ENCODE results near the gene TMTC4. TPM values are rescaled to one million over a fixed set of nuclear protein-coding genes. Genes with fewer than 3 reads are reported as not detected.
"Not testable (repeated sequence)": the region's sequence is repeated elsewhere in the genome, so short reads cannot be mapped to it uniquely, and the experiment has no call there.

The TMTC4 gene, protein sequence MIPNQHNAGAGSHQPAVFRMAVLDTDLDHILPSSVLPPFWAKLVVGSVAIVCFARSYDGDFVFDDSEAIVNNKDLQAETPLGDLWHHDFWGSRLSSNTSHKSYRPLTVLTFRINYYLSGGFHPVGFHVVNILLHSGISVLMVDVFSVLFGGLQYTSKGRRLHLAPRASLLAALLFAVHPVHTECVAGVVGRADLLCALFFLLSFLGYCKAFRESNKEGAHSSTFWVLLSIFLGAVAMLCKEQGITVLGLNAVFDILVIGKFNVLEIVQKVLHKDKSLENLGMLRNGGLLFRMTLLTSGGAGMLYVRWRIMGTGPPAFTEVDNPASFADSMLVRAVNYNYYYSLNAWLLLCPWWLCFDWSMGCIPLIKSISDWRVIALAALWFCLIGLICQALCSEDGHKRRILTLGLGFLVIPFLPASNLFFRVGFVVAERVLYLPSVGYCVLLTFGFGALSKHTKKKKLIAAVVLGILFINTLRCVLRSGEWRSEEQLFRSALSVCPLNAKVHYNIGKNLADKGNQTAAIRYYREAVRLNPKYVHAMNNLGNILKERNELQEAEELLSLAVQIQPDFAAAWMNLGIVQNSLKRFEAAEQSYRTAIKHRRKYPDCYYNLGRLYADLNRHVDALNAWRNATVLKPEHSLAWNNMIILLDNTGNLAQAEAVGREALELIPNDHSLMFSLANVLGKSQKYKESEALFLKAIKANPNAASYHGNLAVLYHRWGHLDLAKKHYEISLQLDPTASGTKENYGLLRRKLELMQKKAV
- total RNA-seq = 27.6 and 31.7 TPM in 2 replicates

DNA sequence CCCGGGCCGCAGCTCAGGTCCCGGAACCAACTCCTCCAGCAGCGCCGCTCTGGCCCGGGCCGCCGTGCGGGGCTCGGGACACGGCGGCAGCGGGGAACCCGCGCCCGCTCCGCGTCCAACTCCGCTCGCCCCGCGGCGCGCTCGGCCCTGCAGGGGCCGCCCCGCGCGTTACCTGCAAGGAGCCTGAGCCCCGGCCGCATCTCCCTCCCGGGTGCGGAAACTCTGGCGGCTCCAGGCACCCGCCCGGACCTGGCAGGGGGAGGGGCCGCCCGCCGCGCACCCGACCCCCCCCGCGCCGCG is at the start of gene TMTC4:
TSS of gene TMTC4 (minus strand) at position 224 of the 300 bp plus-strand sequence. CDS start 4,433 bp downstream, outside the sequence.
- no peak for DNase-seq (ENCODE audit: low read depth in 2 of 2)

DNA sequence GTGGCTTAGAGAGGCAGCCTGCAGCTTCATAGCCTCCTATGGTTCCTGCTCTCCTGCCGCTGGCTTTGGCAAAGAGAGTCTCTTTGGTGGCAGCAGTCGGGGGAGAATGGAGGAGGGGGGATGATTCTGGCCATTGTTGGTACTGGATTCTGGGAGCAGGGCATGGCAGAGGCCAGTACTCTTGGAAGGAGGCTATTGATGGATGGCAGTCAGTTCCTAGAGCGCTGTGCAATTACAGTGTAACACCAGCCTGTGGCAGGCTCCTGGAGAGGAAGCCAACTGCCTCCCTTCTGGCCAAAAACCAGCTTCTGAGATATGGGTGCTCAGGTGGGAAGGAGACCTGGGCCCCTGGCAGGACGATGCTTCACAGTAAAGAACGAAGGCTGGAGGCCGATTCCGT is 47.9 kb upstream of the TMTC4 start:
- DNase-seq (ENCODE audit: low read depth in 2 of 2) = no peak

DNA sequence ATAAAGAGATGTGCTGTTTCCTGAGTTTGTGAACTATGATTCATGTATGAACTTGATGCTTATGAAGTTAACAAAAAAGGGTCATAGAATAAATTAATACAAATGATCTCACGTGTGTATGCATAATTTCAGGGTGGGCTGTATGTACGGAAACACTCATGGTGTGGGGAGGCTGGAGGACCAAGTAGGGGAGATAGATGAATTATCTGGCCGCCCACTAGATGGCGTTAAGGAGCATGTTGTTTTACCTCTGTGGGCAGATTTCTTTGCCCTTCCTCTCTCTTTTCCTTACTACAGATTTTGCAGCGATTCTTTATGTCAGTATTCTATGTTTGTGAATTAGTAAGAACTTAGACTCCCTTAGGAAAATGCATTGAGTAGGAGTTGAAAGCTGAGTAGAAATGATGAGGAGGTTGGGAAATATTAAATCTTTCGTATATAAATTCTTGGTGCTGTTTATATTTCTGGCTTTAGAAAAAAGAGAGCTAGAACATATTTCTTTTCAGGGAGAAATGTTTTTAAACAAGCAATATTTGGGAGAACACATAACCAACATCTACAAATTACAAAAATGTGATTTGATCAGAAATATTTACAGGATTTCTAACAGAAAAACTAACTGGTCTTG is 47.4 kb upstream of the TMTC4 start:
- DNase-seq (ENCODE audit: low read depth in 2 of 2) = peak; percentile 3 to 61

DNA sequence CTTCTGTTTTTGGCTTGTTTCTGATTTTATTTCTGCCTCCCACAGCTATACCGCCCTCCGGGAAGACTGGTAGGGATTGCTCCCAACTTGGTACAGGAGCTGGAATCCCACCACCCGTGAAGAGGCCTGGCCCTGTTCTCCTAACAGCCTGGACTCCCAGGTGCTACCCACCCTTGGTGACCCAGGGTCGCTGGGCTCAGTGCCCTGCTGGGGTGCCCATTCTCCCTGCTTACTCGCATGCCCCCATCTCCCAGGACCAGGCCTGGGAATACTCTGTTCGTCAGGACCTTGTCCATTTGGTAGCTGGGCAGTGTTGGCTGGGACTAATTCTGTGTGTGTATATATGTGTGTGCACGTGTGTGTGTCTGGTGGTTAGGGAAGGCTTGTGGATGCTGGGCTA is 41.0 kb upstream of the TMTC4 start:
- DNase-seq (ENCODE audit: low read depth in 2 of 2) = no peak

DNA sequence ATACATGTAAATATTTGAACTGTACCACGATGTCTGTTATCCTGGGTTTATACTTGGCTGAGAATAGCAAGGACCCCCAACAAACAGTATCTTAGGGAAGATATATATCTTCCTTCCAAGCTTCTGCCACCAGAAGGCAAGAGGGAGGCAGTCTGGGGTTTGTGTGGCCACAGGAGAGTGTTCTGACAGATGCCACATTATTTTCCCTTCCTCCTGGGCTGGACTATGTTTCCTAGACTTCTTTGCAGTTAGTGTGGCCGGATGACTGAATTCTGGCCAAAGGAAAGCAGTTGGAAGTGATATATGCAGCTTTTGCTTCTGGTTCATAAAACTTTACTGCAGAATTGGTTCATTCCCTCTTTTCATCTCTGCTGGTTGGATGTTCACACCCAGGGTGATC is 39.9 kb upstream of the TMTC4 start:
- no peak for DNase-seq (ENCODE audit: low read depth in 2 of 2)

DNA sequence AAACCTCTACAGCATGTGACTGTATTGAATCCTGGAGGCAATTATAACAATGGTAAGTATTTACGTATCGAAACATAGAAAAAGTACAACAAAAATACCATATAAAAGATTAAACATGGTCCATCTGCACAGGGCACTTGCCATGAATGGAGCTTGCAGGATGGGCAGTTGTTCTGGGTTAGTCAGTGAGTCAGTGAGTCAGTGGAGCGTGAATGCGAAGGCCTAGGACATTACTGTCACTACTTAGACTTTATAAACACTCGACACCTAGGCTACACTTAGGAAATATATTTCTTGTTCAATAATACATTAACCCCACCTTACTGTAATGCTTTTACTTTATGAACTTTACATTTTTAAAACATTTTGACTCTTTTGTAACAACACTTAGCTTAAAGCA is 35.6 kb upstream of the TMTC4 start:
- no peak for DNase-seq (ENCODE audit: low read depth in 2 of 2)

DNA sequence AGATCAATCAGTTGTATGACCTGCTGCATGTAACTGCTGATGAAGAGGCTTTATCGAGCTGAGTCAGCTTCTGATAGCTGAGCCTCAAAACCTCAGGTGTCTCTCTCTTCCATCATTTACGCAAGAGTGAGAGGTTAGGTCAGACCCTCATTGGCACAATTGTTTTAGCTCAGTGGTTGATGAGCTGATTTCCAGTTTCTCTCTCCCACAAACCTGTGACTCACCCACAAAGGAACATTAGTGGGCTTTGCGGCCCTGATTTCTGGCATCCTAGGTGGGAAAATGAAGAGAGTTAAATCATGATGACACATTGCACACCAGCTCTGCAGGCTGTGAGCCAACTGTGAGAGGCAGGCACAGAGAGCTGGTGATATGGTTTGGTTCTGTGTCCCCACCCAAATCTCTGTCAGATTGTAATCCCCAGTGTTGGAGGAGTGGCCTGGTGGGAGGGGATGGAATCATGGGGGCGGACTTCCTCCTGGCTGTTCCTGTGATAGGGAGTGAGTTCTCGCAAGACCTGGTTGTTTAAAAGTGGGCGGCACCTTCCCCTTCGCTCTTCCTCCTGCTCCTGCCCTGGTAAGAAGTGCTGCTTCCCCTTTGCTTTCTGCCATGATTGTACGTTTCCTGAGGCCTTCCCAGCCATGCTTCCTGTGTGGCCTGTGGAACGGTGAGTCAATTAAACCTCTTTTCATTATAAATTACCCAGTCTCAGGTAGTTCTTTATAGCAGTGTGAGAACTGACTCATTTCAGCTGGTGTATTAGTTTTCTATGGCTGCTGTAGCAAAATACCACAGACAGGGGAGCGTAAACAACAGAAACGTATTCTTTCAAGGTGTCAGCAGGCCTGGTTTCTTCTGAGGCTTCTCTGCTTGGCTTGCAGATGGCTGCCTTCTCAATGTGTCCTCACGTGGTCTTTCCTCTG is 33.5 kb upstream of the TMTC4 start:
- DNase-seq (ENCODE audit: low read depth in 2 of 2) = no peak

DNA sequence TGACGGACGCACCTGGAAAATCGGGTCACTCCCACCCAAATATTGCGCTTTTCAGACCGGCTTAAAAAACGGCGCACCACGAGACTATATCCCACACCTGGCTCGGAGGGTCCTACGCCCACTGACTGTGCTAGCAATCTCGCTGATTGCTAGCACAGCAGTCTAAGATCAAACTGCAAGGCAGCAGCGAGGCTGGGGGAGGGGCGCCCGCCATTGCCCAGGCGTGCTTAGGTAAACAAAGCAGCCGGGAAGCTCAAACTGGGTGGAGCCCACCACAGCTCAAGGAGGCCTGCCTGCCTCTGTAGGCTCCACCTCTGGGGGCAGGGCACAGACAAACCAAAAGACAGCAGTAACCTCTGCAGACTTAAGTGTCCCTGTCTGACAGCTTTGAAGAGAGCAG is 23.7 kb upstream of the TMTC4 start:
- not testable (repeated sequence) for DNase-seq (ENCODE audit: low read depth in 2 of 2)

DNA sequence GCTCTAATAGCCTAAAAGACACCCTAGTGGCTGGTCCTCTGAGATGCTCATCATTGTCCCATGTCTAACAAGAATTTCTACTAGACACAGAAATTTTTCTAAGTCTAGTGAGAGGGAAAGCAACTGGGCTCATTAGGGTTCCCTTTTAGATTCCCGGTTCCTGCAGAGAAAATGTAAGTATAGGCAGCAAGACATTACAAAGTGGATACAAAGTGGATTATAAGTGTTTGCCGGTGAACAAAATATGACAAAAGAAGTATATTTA is 20.8 kb upstream of the TMTC4 start:
- no peak for DNase-seq (ENCODE audit: low read depth in 2 of 2)

DNA sequence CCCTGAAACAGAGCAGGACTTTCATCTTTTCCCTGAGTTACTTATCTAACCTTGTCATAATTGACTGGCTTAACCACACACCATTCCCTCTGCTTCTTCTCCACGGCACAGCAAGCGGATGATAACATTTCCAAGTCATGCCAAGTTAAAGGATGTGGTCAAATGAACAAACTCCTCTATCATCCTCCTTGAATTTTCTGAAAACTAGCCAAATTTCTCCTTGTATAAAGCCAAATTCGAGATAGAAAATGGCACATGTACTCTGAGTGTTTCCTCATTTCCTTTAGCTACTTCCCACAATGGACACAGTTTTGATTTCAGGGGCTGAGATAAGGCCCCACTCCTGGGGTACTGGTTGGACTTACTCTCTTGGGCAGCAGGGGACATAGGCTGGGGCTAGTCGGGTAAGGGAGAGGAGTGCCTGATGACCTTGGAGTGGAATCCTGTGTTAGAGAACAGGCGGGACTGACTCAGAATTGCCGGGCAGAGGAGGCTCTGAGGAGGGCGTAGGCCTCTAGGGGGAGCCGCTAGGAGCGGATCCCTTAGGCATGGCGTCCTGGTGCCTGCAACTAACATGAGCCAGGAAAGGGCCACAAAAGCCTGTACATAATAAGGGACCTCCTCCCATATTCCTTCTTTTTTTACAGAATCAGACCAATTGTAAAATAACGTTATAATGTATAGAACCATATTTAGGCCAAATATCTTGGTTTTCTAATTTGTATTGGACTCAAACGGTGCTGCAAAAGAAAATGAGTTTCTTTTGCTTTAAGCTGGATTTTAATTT is 20.3 kb upstream of the TMTC4 start:
- peak in 1 of 2 donors; percentile 45 for DNase-seq (ENCODE audit: low read depth in 2 of 2)

DNA sequence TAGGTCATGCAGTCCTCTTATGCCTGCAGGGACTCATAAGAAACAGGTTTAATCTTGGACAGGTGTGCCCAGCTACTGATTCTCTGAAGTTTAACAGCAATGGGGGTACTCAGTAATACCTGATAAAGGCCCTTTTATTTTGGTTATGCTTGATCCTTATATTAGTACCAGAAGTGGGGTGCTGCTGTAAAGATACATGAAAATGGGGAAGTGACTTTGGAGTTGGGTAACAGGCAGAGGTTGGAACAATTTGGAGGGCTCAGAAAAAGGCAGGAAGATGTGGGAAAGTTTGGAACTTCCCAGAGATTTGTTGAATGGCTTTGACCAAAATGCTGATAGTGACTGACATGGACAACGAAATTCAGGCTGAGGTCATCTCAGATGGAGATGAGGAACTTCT is 14.6 kb upstream of the TMTC4 start:
- no peak for DNase-seq (ENCODE audit: low read depth in 2 of 2)

DNA sequence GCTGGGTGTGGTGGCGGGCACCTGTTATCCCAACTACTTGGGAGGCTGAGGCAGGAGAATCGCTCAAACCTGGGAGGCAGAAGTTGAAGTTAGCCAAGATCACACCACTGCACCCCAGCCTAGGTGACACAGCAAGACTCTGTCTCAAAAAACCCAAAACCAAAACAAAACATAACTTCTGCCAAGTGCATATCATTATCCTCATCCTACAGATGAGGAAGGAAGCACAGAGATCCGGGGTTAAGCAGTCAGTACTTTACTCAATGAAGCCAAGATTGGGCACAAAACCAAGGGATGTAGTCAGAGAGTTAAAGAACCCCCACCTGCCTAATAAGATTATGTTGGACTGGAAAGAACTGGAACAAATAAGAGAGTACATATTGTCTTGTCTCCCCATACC is 5.5 kb upstream of the TMTC4 start:
- no peak for DNase-seq (ENCODE audit: low read depth in 2 of 2)

DNA sequence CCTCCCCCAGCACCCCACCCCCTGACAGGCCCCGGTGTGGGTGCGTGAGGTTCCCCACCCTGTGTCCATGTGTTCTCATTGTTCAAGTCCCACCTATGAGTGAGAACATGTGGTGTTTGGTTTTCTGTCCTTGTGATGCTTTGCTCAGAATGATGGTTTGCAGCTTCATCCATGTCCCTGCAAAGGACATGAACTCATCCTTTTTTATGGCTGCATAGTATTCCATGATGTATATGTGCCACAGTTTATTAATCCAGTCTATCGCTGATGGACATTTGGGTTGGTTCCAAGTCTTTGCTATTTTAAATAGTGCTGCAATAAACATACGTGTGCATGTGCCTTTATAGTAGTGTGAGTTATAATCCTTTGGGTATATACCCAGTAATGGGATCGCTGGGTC is 2.5 kb upstream of the TMTC4 start:
- not testable (repeated sequence) for DNase-seq (ENCODE audit: low read depth in 2 of 2)

DNA sequence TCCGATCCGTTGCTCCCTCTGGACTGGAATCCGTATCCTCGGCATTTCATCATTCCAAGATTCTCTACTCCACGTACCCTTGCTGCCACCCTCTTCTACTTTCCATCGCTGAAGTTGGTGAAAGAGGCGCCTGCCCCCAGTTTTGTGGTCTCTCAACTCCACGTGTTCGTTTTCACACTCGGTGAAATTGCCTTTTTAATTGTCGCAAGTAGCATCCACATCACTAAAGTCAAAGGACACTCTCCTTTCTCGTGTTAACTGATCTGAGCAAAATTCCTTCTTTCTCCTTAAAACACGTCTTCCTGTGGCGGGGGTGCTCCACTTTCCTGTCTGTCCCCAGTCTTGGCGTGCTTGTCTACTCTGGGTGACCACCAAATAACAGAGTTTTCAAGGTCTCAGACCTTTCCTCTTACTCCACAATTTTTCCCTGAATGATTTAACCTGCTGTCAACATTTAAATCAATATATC is 1.1 kb upstream of the TMTC4 start:
- no peak for DNase-seq (ENCODE audit: low read depth in 2 of 2)

DNA sequence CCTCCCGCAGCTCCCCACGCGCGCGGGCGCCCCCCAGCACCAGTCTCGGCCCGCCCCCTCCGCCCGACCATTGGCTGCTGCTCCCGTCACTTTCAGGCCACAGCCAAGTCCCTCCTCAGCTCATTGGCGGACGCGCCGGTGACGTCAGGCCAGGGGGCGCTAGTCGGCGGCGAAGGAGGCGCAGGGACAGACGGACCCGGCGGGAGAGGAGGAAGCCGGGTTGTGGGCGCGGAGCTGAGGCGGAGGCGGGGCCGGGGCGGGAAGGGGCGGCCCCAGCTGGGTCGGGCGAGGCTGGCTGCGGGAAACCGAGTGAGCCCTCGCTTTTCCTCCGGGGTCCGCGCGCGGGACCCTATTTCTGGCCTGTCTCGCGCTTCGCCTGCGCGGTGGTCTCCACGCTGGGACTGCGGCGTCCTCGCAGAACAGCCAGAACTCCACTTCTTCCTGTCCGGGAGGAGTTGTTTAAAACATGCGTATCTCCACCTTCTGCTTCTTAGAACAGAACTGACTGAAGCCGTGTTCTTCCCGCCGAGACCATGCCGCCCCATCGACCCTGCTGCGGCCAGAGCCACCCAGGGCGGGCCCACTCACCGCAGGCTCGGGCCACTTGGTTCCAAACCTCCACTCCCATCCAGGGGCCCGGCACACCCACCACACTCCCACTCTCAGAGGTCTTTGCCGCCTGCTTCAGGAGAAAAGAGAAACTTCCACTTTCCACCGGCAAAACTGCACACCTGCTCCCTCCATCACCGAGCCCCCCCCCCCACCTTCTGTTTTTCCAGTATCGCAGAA is 471 bp upstream of the TMTC4 start:
- peak; percentile 87 to 99 for DNase-seq (ENCODE audit: low read depth in 2 of 2)

DNA sequence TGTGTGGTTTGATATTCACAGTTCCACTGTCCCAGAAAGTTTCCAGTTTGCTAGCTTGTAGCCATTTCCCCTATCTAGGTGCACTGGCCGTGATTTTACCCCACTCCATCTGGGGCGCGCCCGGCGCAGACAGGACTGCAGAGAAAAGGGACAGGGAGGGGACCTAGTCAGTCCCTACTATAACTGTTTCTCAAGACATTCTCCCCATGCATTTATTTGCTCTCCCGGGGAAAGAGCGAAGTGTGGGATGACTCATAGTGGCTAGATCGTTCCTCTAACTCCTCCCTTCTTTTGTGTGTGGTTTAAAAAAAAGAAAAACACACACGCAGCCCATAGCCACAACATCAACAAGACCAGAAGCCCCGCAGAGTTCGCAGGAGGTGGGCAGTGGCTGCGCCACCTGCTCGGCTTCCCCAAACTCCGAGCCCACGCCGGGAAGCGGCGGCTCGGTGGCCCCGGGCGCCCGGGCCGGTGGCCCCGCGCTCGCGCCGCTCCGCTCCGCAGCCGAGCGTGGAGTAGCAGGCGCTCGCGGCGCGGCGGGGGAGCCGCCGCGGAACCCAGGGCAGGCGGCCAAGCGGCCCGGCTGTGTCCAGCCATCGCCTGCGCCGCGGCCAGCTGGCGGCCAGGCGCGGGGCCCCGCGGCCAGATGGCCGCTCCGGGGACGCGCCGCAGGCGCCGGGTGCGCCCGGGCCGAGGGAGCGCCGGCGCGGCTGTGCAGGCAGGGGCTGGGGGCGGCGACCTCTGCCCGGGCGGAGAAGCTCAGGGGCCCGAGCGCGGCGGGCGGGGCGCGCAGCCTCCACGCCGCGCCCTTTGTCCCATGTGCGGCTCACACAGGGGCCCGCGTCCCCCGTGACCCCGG is 653 bp downstream of the TMTC4 start:
- peak; percentile 40 to 89 for DNase-seq (ENCODE audit: low read depth in 2 of 2)

DNA sequence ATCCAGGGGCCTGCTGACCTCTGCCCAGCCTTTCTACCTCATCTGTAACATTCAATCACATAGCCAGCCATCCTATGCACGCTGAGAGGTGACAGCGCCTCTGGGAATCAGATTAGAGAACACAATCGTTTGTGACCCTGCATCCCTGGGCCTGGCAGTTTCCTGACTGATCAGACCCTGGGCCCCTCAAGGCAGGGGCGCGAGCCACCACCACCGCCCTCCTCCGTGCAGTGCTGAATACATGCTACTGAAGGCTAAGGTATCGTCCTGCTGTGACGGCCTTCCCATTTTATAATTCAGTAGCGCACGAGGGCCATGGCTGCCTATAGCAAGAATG is 1.3 kb downstream of the TMTC4 start:
- no peak for DNase-seq (ENCODE audit: low read depth in 2 of 2)

DNA sequence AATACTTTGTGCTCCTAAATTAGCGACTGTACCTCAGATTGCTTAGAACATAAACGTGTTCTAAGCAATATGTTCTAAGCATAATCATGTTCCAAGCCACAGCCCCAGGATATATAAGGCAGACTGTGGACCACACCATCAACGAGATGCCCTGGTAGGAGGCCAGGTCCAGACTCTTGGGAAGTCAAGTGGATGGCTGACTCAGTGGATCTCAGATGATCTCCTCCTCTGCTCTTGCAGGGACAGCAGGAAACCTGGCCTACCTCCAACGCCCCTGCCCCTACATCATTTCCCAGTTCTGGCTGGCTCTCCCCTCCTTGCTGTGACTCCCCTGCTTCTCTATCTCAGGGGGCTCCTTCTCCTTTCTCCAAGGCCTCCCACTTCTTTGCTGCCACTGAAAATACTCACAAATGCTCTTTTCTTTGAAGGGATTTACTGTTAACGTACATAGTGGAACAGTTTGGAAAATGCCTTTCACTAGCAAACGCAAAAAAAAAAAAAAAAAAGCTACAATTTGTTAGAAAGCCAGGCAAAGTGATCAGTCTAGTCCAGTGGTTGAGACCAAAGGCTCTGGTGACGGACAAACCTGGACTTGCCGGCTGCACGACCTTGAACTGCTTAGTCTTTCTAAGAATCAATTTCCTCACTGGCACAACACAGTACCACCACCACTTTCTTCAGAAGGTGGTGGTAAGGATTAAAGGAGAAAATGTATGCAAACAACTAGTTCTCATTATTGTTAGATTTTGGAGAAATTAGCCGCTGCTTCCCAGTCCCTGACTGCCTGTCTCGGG is 3.0 kb downstream of the TMTC4 start:
- DNase-seq (ENCODE audit: low read depth in 2 of 2) = no peak
